Activated naive CD8-positive, alpha-beta T cell treated with anti-CD3 and anti-CD28 coated beads for 36 hours (primary cell): ENCODE measurements around the gene IL12RB1. TPM values are rescaled to one million over a fixed set of nuclear protein-coding genes. Genes with fewer than 3 reads are reported as not detected.

Experiments
- DNase-seq: peaks from one replicate; pipeline ENCODE4 v3.0.0; 2021
- H3K27ac Mint-ChIP-seq: one replicate; pipeline ENCODE4 v1.8.0; 2022; ENCODE audit warnings: mild to moderate bottlenecking, moderate library complexity, mixed read lengths
- H3K27me3 Mint-ChIP-seq: one replicate; pipeline ENCODE4 v1.8.0; 2022; ENCODE audit warnings: mild to moderate bottlenecking, mixed read lengths
- H3K36me3 Mint-ChIP-seq: one replicate; pipeline ENCODE4 v1.8.0; 2021; ENCODE audit warnings: mild to moderate bottlenecking, mixed read lengths
- H3K4me1 Mint-ChIP-seq: one replicate; pipeline ENCODE4 v1.8.0; 2021; ENCODE audit warnings: mixed read lengths
- H3K4me3 Mint-ChIP-seq: one replicate; pipeline ENCODE4 v1.8.0; 2022; ENCODE audit warnings: mild to moderate bottlenecking, moderate library complexity, mixed read lengths
- H3K9me3 Mint-ChIP-seq: one replicate; pipeline ENCODE4 v1.8.0; 2022; ENCODE audit warnings: mixed read lengths
- total RNA-seq, 2 experiments: library from RNA; stranded (reverse); gene quantifications; one replicate each; pipeline ENCODE4 v1.2.3, GENCODE V29; 2021

IL12RB1 gene
- total RNA-seq, 2 experiments from 2014 or later: 26.5 to 26.9 TPM

DNA sequence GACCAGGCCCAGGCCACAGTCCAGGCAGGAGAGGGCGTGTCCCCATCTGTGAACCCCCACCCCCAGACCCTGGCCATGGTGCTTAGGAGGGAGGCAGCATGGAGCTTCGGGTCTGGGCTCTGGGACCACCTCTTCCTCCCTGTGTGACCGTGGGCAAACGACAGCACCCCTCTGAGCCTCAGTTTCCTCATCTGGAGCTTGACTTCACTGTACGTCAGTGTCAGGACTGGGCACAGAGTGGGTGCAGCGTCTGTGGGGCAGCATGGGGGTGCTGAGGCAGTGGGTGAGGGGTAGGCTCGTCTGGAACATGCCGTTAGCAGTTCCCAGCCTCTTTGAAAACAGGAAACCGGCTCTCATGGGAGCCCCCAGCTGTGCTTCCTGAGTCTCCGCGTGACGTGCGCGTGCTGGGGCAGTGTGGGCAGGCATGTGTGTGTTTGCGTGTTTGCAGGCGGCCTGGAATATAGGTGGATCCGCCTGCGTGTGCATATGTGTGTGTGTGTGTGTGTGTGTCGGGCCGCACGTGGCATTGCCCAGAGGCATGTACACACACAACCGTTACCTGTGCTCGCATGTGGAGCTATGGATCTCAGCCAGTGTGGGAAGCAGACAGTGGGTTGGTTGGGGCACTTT is 63.0 kb downstream of the IL12RB1 start:
- Mint-ChIP-seq H3K4me1 (peaks cover 46% of the 10 kb centered on the region), H3K27ac (peak overlapping the region; percentile 87), H3K4me3 (peak overlapping the region; percentile 46), H3K27me3 (no peaks in the 10 kb centered on the region), H3K36me3 (peaks cover 3% of the 10 kb centered on the region), H3K9me3 (no peaks in the 10 kb centered on the region)
- DNase-seq: peak; percentile 52

GRCh38 chr19:18021121-18021755 is 65.5 kb downstream of the IL12RB1 start:
- H3K4me3 Mint-ChIP-seq: peak overlapping the region; percentile 80
- peak; percentile 78 for DNase-seq

GRCh38 chr19:18020212-18021085 is 66.3 kb downstream of the IL12RB1 start:
- DNase-seq: no peak
- peak overlapping the region; percentile 91 for H3K27ac Mint-ChIP-seq
- peaks cover 5% of the 10 kb centered on the region for H3K36me3 Mint-ChIP-seq
- H3K4me1 Mint-ChIP-seq: peaks cover 58% of the 10 kb centered on the region
- no peaks in the 10 kb centered on the region for H3K9me3 Mint-ChIP-seq
- no peaks in the 10 kb centered on the region for H3K27me3 Mint-ChIP-seq
- H3K4me3 Mint-ChIP-seq: no peak overlapping the region

More at GRCh38 chr19:18021121-18021755, 65.5 kb downstream of the IL12RB1 start:
- H3K36me3 Mint-ChIP-seq: peaks cover 3% of the 10 kb centered on the region
- H3K27ac Mint-ChIP-seq: peak overlapping the region; percentile 91
- H3K27me3 Mint-ChIP-seq: no peaks in the 10 kb centered on the region
- H3K4me1 Mint-ChIP-seq: peaks cover 53% of the 10 kb centered on the region
- no peaks in the 10 kb centered on the region for H3K9me3 Mint-ChIP-seq

DNA sequence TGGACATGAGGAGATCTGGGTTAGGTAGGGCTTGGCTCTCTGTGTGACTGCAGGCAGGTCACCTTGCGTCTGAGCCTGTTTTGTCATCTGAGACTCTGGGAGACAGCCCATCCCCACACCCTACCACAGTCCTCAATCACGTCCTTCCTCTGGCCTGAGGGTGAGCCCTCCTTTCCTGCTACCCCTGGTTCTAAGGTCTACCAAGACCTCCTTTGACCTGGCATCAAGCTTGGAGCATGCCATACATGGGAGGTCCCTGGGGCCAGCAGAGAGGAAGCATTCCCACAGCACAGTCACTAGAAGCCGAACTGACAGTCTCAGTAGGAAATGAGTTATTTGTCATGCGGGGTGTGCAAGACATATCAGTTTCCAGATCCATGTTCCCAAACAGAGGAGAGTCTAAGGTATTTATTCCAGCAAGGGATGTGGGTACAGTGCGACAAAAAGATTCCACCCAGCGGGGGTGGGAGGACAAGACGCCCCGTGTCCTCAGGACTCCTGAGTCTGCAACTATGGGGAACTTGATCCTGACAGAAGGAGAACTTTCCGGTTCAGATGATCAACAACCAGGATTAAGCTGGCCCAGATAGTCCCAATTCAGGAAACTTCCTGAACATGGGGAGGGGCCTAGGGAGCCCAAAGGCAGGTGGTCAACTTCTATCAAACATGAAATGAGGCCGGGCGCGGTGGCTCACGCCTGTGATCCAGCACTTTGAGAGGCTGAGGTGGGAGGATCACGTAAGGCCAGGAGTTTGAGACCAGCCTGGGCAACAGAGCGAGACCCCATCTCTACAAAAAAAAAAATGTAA is 69.3 kb downstream of the IL12RB1 start:
- Mint-ChIP-seq H3K9me3 (no peaks in the 10 kb centered on the region), H3K27ac (no peak overlapping the region), H3K4me3 (no peak overlapping the region), H3K27me3 (no peaks in the 10 kb centered on the region), H3K4me1 (peaks cover 67% of the 10 kb centered on the region), H3K36me3 (peaks cover 30% of the 10 kb centered on the region)
- DNase-seq: no peak

DNA sequence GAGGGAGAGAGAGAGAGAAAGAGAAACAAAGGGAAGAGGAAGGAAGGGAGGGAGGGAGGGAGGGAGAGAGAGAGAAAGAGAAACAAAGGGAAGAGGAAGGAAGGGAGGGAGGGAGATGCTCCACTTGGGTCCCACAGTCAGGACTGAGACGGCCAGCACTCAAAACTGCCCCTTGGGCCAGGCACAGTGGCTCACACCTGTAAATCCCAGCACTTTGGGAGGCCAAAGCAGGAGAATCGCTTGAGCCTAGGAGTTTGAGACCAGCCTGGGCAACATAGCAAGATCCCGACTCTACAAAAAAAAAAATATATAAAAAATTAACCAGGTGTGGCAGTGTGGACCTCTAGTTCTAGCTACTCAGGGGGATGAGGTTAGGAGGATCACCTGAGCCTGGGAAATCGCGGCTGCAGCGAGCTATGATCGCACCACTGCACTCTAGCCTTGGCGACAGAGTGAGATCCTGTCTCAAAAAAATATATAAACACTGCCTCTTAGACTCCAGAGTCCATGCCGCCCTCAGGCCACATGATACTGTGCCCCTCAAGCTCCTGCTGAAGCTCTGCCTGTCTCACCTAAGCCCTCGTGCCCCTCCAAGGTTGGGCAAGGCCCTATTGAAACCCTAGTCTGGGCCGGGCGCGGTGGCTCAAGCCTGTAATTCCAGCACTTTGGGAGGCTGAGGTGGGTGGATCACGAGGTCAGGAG is 70.4 kb downstream of the IL12RB1 start:
- no peak overlapping the region for H3K4me3 Mint-ChIP-seq
- DNase-seq: no peak
- peaks cover 27% of the 10 kb centered on the region for H3K36me3 Mint-ChIP-seq
- no peaks in the 10 kb centered on the region for H3K9me3 Mint-ChIP-seq
- peaks cover 61% of the 10 kb centered on the region for H3K4me1 Mint-ChIP-seq
- no peaks in the 10 kb centered on the region for H3K27me3 Mint-ChIP-seq
- no peak overlapping the region for H3K27ac Mint-ChIP-seq

DNA sequence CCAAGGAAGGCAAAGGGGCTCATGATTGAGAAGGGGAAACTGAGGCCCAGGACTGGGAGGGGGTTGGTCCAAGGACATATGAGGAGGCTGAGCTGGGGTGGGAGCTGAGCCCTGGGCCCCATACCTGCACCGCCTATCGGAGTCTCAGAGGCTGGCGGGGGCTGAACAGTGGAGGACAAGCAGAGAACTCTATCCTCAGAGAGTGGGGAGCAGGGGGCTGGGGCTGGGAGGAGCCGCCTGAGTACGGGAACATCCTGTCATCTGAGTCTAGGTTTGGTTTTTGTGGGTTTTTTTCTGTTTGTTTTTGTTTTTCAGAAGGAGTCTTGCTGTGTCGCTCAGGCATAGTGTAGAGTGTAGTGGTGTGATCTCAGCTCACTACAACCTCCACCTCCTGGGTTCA is 72.5 kb downstream of the IL12RB1 start:
- Mint-ChIP-seq H3K4me3 (peak overlapping the region; percentile 65), H3K36me3 (peaks cover 39% of the 10 kb centered on the region), H3K27me3 (no peaks in the 10 kb centered on the region), H3K4me1 (peaks cover 56% of the 10 kb centered on the region), H3K9me3 (no peaks in the 10 kb centered on the region), H3K27ac (peak overlapping the region; percentile 70)
- no peak for DNase-seq

GRCh38 chr19:18013210-18014111 is 73.3 kb downstream of the IL12RB1 start:
- DNase-seq: no peak
- Mint-ChIP-seq H3K36me3 (peaks cover 46% of the 10 kb centered on the region), H3K27ac (peak overlapping the region; percentile 70), H3K4me1 (peaks cover 59% of the 10 kb centered on the region), H3K4me3 (peak overlapping the region; percentile 65), H3K27me3 (no peaks in the 10 kb centered on the region), H3K9me3 (no peaks in the 10 kb centered on the region)

DNA sequence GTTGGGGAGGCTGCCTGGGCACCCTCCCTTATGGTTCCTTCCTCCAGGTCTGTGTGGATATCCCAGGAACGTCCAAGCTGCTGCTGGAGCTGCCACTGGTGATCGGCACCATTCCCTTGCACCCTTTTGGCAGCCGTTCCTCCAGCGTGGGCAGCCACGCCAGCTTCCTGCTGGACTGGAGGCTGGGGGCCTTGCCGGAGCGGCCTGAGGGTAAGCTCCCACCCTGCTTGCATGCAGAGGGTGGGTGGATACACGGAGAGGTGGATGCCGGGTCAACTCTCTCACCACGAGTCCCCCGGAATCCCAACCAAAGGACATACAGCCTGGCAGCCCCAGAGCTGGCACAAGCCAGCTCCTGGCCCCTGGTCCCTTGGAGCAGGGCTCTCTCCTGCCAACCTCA is 76.6 kb downstream of the IL12RB1 start:
- DNase-seq: no peak
- Mint-ChIP-seq H3K4me1 (peaks cover 52% of the 10 kb centered on the region), H3K4me3 (no peak overlapping the region), H3K27me3 (no peaks in the 10 kb centered on the region), H3K36me3 (peaks cover 47% of the 10 kb centered on the region), H3K9me3 (no peaks in the 10 kb centered on the region), H3K27ac (no peak overlapping the region)

GRCh38 chr19:18009412-18010066 is 77.2 kb downstream of the IL12RB1 start:
- no peaks in the 10 kb centered on the region for H3K27me3 Mint-ChIP-seq
- peaks cover 43% of the 10 kb centered on the region for H3K36me3 Mint-ChIP-seq
- H3K9me3 Mint-ChIP-seq: no peaks in the 10 kb centered on the region

More at GRCh38 chr19:18009412-18010066, 77.2 kb downstream of the IL12RB1 start:
- peak overlapping the region; percentile 85 for H3K27ac Mint-ChIP-seq
- no peak for DNase-seq
- peaks cover 48% of the 10 kb centered on the region for H3K4me1 Mint-ChIP-seq
- H3K4me3 Mint-ChIP-seq: peak overlapping the region; percentile 82

Other genes starting within 250 kb of the IL12RB1 start
- gene JAK3, start 239.0 kb downstream of the IL12RB1 start, total RNA-seq: 10 to 100 TPM; 90.3 to 91.1 TPM
- gene RPL18A, start 227.0 kb downstream of the IL12RB1 start, total RNA-seq: 1,000 to 10,000 TPM; 3,144 to 3,196 TPM
- gene SLC5A5, start 215.0 kb downstream of the IL12RB1 start, total RNA-seq: 1 to 10 TPM; 1.5 to 1.7 TPM
- 100 to 1,000 TPM; 159 to 160 TPM for gene CCDC124, start 153.9 kb downstream of the IL12RB1 start, total RNA-seq
- gene KCNN1, start 119.8 kb downstream of the IL12RB1 start, total RNA-seq: under 1 TPM in 1 of 2 experiments, not detected in 1; 0.34 TPM
- 10 to 100 TPM; 20.1 to 20.6 TPM for gene ARRDC2, start 78.8 kb downstream of the IL12RB1 start, total RNA-seq
- gene MAST3, start 10.8 kb upstream of the IL12RB1 start, total RNA-seq: 10 to 100 TPM; 11.8 to 14.4 TPM
- 10 to 100 TPM; 18.5 to 21.1 TPM for gene PIK3R2, start 66.2 kb upstream of the IL12RB1 start, total RNA-seq
- gene IFI30, start 86.9 kb upstream of the IL12RB1 start, total RNA-seq: 10 to 100 TPM; 24.7 to 28.1 TPM
- gene MPV17L2, start 106.3 kb upstream of the IL12RB1 start, total RNA-seq: 10 to 100 TPM; 15.2 to 16.7 TPM
- 1 to 10 TPM; 3.2 to 3.9 TPM for gene RAB3A, start 117.1 kb upstream of the IL12RB1 start, total RNA-seq
- gene PDE4C, start 139.5 kb upstream of the IL12RB1 start, total RNA-seq: not detected
- under 1 TPM; 0.29 to 0.32 TPM for gene IQCN, start 187.5 kb upstream of the IL12RB1 start, total RNA-seq
- 100 to 1,000 TPM; 379 to 398 TPM for gene JUND, start 194.7 kb upstream of the IL12RB1 start, total RNA-seq
- gene LSM4, start 236.1 kb upstream of the IL12RB1 start, total RNA-seq: 100 to 1,000 TPM; 419 to 435 TPM